SK-N-SH (cell line): ENCODE data around the gene TAF4. TPM values are rescaled to one million over a fixed set of nuclear protein-coding genes. Genes with fewer than 3 reads are reported as not detected.

Experiments used
- CTCF ChIA-PET: fragments of 300-600, 350-600 bp; formaldehyde crosslinking; extraction: SDS; loops from one replicate; lab custom pipeline; 2021; lab: Yijun Ruan, JAX
- POLR2A ChIA-PET: fragments of 350-600 bp; sonication (Branson Sonifier 250); formaldehyde crosslinking; extraction: SDS; loops from one replicate; lab custom pipeline; 2020; ENCODE audit warnings: antibody characterized with exemption, inconsistent platforms; lab: Yijun Ruan, JAX
- DNase-seq: peaks from one replicate; pipeline ENCODE4 v3.0.0; 2012
- H2AFZ ChIP-seq: fragments of 200-600 bp; sonication (generic); 2 replicates; pipeline ENCODE4 v1.8.1; 2016; ENCODE audit warnings: antibody characterized with exemption, mild to moderate bottlenecking, low read depth
- H3F3A ChIP-seq: fragments of 200-600 bp; sonication (generic); replicated peaks from 2 replicates; pipeline ENCODE3; 2016; ENCODE audit warnings: antibody characterized with exemption, mild to moderate bottlenecking; ENCODE audit not compliant: insufficient read depth
- H3K27ac ChIP-seq, 2 experiments: fragments of 200-500 bp in 1 of 2; fragments of 200-600 bp in 1 of 2; sonication (Bioruptor generic) in 1 of 2; sonication (generic), shearing (Covaris generic) in 1 of 2; 2 replicates each; pipeline versions ENCODE4 v1.5.1 to v1.6.1; 2014 to 2016; ENCODE audit warnings: low read depth in 2 of 2, inconsistent platforms in 1 of 2, low read length in 1 of 2, mild to moderate bottlenecking in 1 of 2, mixed read lengths in 1 of 2
- H3K27me3 ChIP-seq: fragments of 200-600 bp; sonication (generic), shearing (Covaris generic); 2 replicates; pipeline ENCODE4 v1.6.1; 2016; ENCODE audit warnings: mixed run types; ENCODE audit not compliant: insufficient read depth
- H3K36me3 ChIP-seq, 2 experiments: fragments of 200-500 bp in 1 of 2; fragments of 200-600 bp in 1 of 2; sonication (Bioruptor generic) in 1 of 2; sonication (generic) in 1 of 2; replicated peaks in 1 of 2; 2 replicates each; pipeline versions ENCODE3 to v1.5.1; 2014 to 2016; ENCODE audit warnings: low read length in 1 of 2, mild to moderate bottlenecking in 1 of 2; ENCODE audit not compliant: insufficient read depth in 2 of 2, control insufficient read depth in 1 of 2
- H3K4me1 ChIP-seq, 2 experiments: fragments of 200-500 bp in 1 of 2; fragments of 200-600 bp in 1 of 2; sonication (Bioruptor generic) in 1 of 2; sonication (generic), shearing (Covaris generic) in 1 of 2; 2 replicates each; pipeline versions ENCODE4 v1.5.1 to v1.6.1; 2014 to 2016; ENCODE audit warnings: low read depth in 1 of 2, low read length in 1 of 2, mixed run types in 1 of 2; ENCODE audit not compliant: insufficient read depth in 2 of 2, control insufficient read depth in 1 of 2
- H3K4me2 ChIP-seq: fragments of 200-600 bp; sonication (generic), shearing (Covaris generic); 2 replicates; pipeline ENCODE4 v1.6.1; 2017; ENCODE audit warnings: mixed run types
- H3K4me3 ChIP-seq, 2 experiments: fragments of 200-500 bp in 1 of 2; fragments of 200-600 bp in 1 of 2; sonication (Bioruptor generic) in 1 of 2; sonication (generic), shearing (Covaris generic) in 1 of 2; 2 replicates each; pipeline versions ENCODE4 v1.5.1 to v1.8.1; 2014 to 2016; ENCODE audit warnings: low read depth in 2 of 2, inconsistent platforms in 1 of 2, low read length in 1 of 2, mild to moderate bottlenecking in 1 of 2, mixed read lengths in 1 of 2, moderate library complexity in 1 of 2
- H3K79me2 ChIP-seq: fragments of 200-600 bp; sonication (generic); 2 replicates; pipeline ENCODE4 v1.8.1; 2017; ENCODE audit warnings: mild to moderate bottlenecking; ENCODE audit not compliant: insufficient read depth
- H3K9ac ChIP-seq: fragments of 200-600 bp; sonication (generic); 2 replicates; pipeline ENCODE4 v1.6.1; 2017; ENCODE audit warnings: mixed run types
- H3K9me2 ChIP-seq: fragments of 200-600 bp; sonication (generic); 2 replicates; pipeline ENCODE4 v1.6.1; 2017; ENCODE audit warnings: mixed run types
- H3K9me3 ChIP-seq: fragments of 200-600 bp; sonication (generic); 2 replicates; pipeline ENCODE4 v1.6.1; 2017; ENCODE audit warnings: mixed run types, mild to moderate bottlenecking, moderate library complexity
- H4K20me1 ChIP-seq: fragments of 200-600 bp; sonication (generic); 2 replicates; pipeline ENCODE4 v1.6.1; 2017; ENCODE audit warnings: mild to moderate bottlenecking, mixed run types; ENCODE audit not compliant: insufficient read depth
- EZH2phosphoT487 ChIP-seq: fragments of 200-600 bp; sonication (generic); IDR thresholded peaks from 2 replicates; pipeline ENCODE4 v1.6.1; 2017; ENCODE audit warnings: low read depth, mixed run types, mild to moderate bottlenecking, antibody characterized with exemption, moderate library complexity, borderline replicate concordance
- FOXJ3 ChIP-seq: sonication (generic); formaldehyde crosslinking; IDR thresholded peaks from 2 replicates; pipeline ENCODE4 v1.5.1; 2020; ENCODE audit warnings: mild to moderate bottlenecking, missing genetic modification reagents
- FOXM1 ChIP-seq: IDR thresholded peaks from 2 replicates; pipeline ENCODE4 v1.4.0; 2012; ENCODE audit warnings: low read depth, mild to moderate bottlenecking
- MXI1 ChIP-seq: IDR thresholded peaks from 2 replicates; pipeline ENCODE4 v1.6.1; 2012; ENCODE audit warnings: mild to moderate bottlenecking, low read depth, low read length, improper control_type of control experiment
- RCOR1 ChIP-seq: fragments of 150-350 bp; IDR thresholded peaks from 2 replicates; pipeline ENCODE4 v1.6.1; 2017; ENCODE audit warnings: antibody characterized with exemption, low read length
- RFX5 ChIP-seq: IDR thresholded peaks from 2 replicates; pipeline ENCODE4 v1.6.1; 2012; ENCODE audit warnings: mild to moderate bottlenecking, improper control_type of control experiment, low read length
- RXRA ChIP-seq: IDR thresholded peaks from 2 replicates; pipeline ENCODE4 v1.4.0; 2012; ENCODE audit warnings: low read depth, mild to moderate bottlenecking, borderline replicate concordance
- WGBS: methylation state at CpG from one replicate; pipeline ENCODE4 v1.1.6; 2017; ENCODE audit warnings: low lambda C conversion rate; 5-methylcytosine and 5-hydroxymethylcytosine counted together
- polyA plus RNA-seq, 3 experiments: library from polyadenylated mRNA; depleted of rRNA; stranded (reverse); fragments of >200 nt; gene quantifications; 2 replicates each; pipeline ENCODE4 v1.2.3, GENCODE V29; 2012
- TF ChIP-seq, protein P1 (sequence below): IDR thresholded peaks from 2 replicates; pipeline ENCODE4; 2012
- TF ChIP-seq, protein P2 (sequence below): IDR thresholded peaks from 2 replicates; pipeline ENCODE4 v1.4.0; 2012; ENCODE audit warnings: low read depth, borderline replicate concordance
- TF ChIP-seq, protein P3 (sequence below): fragments of 200-600 bp; sonication (generic); IDR thresholded peaks from 2 replicates; pipeline ENCODE4 v1.6.1; 2017; ENCODE audit warnings: antibody characterized with exemption, mild to moderate bottlenecking, moderate library complexity
- TF ChIP-seq, protein P4 (sequence below): IDR thresholded peaks from 2 replicates; pipeline ENCODE4 v1.4.0; 2012; ENCODE audit warnings: low read depth

Gene TAF4
- polyA plus RNA-seq, 1 of the 3 experiments (the other 2 are of a cell fraction) = 4.8 TPM

DNA sequence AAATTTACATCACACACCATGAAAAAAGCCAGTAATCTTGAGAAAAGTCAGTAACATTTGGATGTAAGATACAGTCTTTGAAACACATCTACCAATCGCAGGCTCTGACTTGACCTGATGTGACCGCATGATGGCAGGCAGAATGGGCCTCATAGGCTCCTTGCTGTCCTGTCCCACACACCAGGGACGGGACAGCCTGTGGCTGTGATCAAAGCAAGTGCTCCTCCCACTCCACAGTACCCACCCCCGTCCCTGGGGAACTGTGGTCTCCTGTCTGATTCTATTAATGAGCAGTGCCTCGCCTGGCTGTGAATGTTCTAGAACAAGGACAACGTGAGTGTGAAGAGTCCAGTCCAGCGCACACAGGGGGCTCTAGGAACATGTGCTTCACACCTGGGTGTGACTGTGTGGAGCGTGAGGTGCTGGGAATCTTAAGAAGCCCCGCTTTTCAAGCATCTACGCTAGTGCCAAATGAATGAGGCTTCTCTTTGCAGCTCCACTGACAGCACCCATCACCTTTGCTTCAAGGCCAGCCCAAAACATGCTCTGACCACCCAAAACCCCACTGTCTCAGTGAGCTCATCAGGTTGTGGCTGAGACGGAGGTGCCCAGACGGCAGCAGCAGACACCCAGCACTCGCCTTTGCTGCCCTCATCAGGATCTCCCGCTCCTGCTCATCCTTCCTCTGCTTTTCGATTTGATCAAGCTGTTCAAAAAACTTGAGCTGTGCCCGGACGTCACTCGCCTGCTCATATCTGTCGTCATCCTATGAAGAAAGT is 67.1 kb downstream of the TAF4 start:
- Histone ChIP-seq H3K4me2 (no peak overlapping the region), H4K20me1 (no peaks in the 10 kb centered on the region), H3F3A (no peaks in the 10 kb centered on the region), H3K9me2 (no peaks in the 10 kb centered on the region), H3K9ac (no peak overlapping the region), H2AFZ (no peak overlapping the region), H3K27ac (no peak overlapping the region), H3K4me1 (no peaks in the 10 kb centered on the region), H3K9me3 (no peaks in the 10 kb centered on the region), H3K4me3 (no peak overlapping the region), H3K36me3 (peaks cover 47 to 78% of the 10 kb centered on the region in 2 experiments), H3K79me2 (no peaks in the 10 kb centered on the region), H3K27me3 (no peaks in the 10 kb centered on the region)
- WGBS = 94% methylated on average over 14 of the region's 19 CpGs
- TF ChIP-seq FOXM1 (no peak), RCOR1 (no peak), RXRA (no peak)
- TF ChIP-seq, protein P1, sequence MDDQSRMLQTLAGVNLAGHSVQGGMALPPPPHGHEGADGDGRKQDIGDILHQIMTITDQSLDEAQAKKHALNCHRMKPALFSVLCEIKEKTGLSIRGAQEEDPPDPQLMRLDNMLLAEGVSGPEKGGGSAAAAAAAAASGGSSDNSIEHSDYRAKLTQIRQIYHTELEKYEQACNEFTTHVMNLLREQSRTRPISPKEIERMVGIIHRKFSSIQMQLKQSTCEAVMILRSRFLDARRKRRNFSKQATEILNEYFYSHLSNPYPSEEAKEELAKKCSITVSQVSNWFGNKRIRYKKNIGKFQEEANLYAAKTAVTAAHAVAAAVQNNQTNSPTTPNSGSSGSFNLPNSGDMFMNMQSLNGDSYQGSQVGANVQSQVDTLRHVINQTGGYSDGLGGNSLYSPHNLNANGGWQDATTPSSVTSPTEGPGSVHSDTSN = no peak
- TF ChIP-seq, protein P2, sequence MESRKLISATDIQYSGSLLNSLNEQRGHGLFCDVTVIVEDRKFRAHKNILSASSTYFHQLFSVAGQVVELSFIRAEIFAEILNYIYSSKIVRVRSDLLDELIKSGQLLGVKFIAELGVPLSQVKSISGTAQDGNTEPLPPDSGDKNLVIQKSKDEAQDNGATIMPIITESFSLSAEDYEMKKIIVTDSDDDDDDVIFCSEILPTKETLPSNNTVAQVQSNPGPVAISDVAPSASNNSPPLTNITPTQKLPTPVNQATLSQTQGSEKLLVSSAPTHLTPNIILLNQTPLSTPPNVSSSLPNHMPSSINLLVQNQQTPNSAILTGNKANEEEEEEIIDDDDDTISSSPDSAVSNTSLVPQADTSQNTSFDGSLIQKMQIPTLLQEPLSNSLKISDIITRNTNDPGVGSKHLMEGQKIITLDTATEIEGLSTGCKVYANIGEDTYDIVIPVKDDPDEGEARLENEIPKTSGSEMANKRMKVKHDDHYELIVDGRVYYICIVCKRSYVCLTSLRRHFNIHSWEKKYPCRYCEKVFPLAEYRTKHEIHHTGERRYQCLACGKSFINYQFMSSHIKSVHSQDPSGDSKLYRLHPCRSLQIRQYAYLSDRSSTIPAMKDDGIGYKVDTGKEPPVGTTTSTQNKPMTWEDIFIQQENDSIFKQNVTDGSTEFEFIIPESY = no peak
- CTCF ChIA-PET = interaction anchor here (1.6 kb wide), 1 partner anchor 12 kb away, joined by 9 read pairs; no protein-coding TSS in a partner anchor
- DNase-seq = no peak
- POLR2A ChIA-PET = interaction anchor here (0.5 kb wide), 1 partner anchor 279 kb away, joined by 3 read pairs; no protein-coding TSS in a partner anchor

DNA sequence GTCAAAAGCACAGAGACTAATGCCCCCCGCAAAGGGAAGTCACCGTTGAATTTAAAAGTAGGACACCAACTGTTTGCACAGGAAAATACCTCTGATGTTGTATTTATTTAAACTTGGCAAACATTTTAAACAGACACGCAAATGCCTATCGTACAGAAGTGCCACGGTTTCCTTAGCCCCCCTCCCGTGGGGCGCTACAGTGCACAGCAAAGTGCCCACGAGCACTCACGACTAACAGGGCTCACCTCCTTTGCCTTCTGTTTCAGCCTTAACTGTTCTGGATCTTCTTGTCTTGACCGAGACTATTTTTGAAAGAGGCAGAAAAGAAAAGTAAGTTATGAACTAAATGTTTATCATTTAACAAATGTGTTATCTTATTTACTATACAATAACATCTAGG is 67.8 kb downstream of the TAF4 start:
- Histone ChIP-seq H3K4me2 (no peak overlapping the region), H3K9me2 (no peaks in the 10 kb centered on the region), H3K36me3 (peaks cover 47 to 74% of the 10 kb centered on the region in 2 experiments), H3K9me3 (no peaks in the 10 kb centered on the region), H3K4me3 (no peak overlapping the region), H3K9ac (no peak overlapping the region), H3K79me2 (no peaks in the 10 kb centered on the region), H2AFZ (no peak overlapping the region), H3K27me3 (no peaks in the 10 kb centered on the region), H3K27ac (no peak overlapping the region), H4K20me1 (no peaks in the 10 kb centered on the region), H3F3A (no peaks in the 10 kb centered on the region), H3K4me1 (no peaks in the 10 kb centered on the region)
- no peak for DNase-seq
- POLR2A ChIA-PET = no interaction called here
- WGBS = 95% methylated on average over 10 of the region's 10 CpGs
- CTCF ChIA-PET = no interaction called here
- TF ChIP-seq EZH2phosphoT487 = no peak
- TF ChIP-seq, protein P3, sequence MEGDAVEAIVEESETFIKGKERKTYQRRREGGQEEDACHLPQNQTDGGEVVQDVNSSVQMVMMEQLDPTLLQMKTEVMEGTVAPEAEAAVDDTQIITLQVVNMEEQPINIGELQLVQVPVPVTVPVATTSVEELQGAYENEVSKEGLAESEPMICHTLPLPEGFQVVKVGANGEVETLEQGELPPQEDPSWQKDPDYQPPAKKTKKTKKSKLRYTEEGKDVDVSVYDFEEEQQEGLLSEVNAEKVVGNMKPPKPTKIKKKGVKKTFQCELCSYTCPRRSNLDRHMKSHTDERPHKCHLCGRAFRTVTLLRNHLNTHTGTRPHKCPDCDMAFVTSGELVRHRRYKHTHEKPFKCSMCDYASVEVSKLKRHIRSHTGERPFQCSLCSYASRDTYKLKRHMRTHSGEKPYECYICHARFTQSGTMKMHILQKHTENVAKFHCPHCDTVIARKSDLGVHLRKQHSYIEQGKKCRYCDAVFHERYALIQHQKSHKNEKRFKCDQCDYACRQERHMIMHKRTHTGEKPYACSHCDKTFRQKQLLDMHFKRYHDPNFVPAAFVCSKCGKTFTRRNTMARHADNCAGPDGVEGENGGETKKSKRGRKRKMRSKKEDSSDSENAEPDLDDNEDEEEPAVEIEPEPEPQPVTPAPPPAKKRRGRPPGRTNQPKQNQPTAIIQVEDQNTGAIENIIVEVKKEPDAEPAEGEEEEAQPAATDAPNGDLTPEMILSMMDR = no peak
- TF ChIP-seq FOXJ3 (CRISPR knock-in tag) = no peak
- TF ChIP-seq RFX5 = no peak
- no peak for TF ChIP-seq MXI1
- TF ChIP-seq, protein P4, sequence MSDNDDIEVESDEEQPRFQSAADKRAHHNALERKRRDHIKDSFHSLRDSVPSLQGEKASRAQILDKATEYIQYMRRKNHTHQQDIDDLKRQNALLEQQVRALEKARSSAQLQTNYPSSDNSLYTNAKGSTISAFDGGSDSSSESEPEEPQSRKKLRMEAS = no peak
